WTC11 (cell line): ENCODE results near the gene RANBP9. TPM values are rescaled to one million over a fixed set of nuclear protein-coding genes. Genes with fewer than 3 reads are reported as not detected.

Experiments used
- ATAC-seq: fragments of 200-7000 bp; cut with Tn5 transposase; 2 replicates; pipeline ENCODE4 v1.10.0; 2021; ENCODE audit warnings: mild to moderate bottlenecking, moderate library complexity
- CTCF ChIA-PET: fragments of 300-600 bp; sonication (Branson Sonifier 250); formaldehyde crosslinking; loops from one replicate; lab custom pipeline; 2021; ENCODE audit warnings: antibody characterized with exemption; lab: Charles Lee
- POLR2A ChIA-PET: fragments of 350-600 bp; sonication (Branson Sonifier 250); formaldehyde crosslinking; loops from one replicate; lab custom pipeline; 2021; ENCODE audit warnings: antibody characterized with exemption; lab: Charles Lee
- DNase-seq: peaks from one replicate; pipeline ENCODE4 v3.0.0; 2021; ENCODE audit warnings: low spot score
- H3K27ac Mint-ChIP-seq: 2 replicates; pipeline ENCODE4 v1.8.0; 2021; ENCODE audit warnings: mixed read lengths
- H3K27me3 Mint-ChIP-seq: 2 replicates; pipeline ENCODE4 v1.8.0; 2021; ENCODE audit warnings: low read depth, mild to moderate bottlenecking, moderate library complexity, mixed read lengths
- H3K36me3 Mint-ChIP-seq: 2 replicates; pipeline ENCODE4 v1.8.0; 2021; ENCODE audit warnings: mixed read lengths
- H3K4me1 Mint-ChIP-seq: 2 replicates; pipeline ENCODE4 v1.8.0; 2022; ENCODE audit warnings: mixed read lengths
- H3K4me3 Mint-ChIP-seq: 2 replicates; pipeline ENCODE4 v1.8.0; 2021; ENCODE audit warnings: mild to moderate bottlenecking, moderate library complexity, mixed read lengths
- H3K9me3 Mint-ChIP-seq: 2 replicates; pipeline ENCODE4 v1.8.0; 2021; ENCODE audit warnings: mixed read lengths
- ATF1 ChIP-seq: sonication (generic); formaldehyde crosslinking; IDR thresholded peaks from 2 replicates; pipeline ENCODE4 v1.8.1; 2023; ENCODE audit warnings: mild to moderate bottlenecking, moderate library complexity, missing genetic modification reagents
- ATF2 ChIP-seq: sonication (generic); formaldehyde crosslinking; IDR thresholded peaks from 2 replicates; pipeline ENCODE4 v1.8.1; 2022; ENCODE audit warnings: low read depth, missing genetic modification reagents, borderline replicate concordance
- CBFB ChIP-seq: sonication (generic); formaldehyde crosslinking; IDR thresholded peaks from 2 replicates; pipeline ENCODE4 v1.8.1; 2022; ENCODE audit warnings: mild to moderate bottlenecking, low read depth, missing genetic modification reagents
- ESRRA ChIP-seq: sonication (generic); formaldehyde crosslinking; IDR thresholded peaks from 2 replicates; pipeline ENCODE4 v1.8.1; 2022; ENCODE audit warnings: mild to moderate bottlenecking, missing genetic modification reagents, borderline replicate concordance
- JAZF1 ChIP-seq: fragments of 250-450 bp; sonication (Bioruptor Pico); IDR thresholded peaks from 2 replicates; pipeline ENCODE4 v1.9.0; 2021; ENCODE audit warnings: moderate library complexity, mild to moderate bottlenecking, inconsistent platforms
- MLX ChIP-seq: sonication (generic); formaldehyde crosslinking; IDR thresholded peaks from 2 replicates; pipeline ENCODE4 v1.8.1; 2023; ENCODE audit warnings: mild to moderate bottlenecking, missing genetic modification reagents, moderate library complexity
- NFATC4 ChIP-seq: fragments of 250-450 bp; sonication (Bioruptor Pico); IDR thresholded peaks from 2 replicates; pipeline ENCODE4 v1.9.0; 2021; ENCODE audit warnings: mild to moderate bottlenecking
- NFYB ChIP-seq: sonication (generic); formaldehyde crosslinking; conservative IDR thresholded peaks from 2 replicates; pipeline ENCODE4 v1.8.0; 2022; ENCODE audit warnings: low read depth, missing genetic modification reagents
- RELA ChIP-seq: sonication (generic); formaldehyde crosslinking; IDR thresholded peaks from 2 replicates; pipeline ENCODE4 v1.8.1; 2022; ENCODE audit warnings: missing genetic modification reagents, mild to moderate bottlenecking, borderline replicate concordance
- SMAD3 ChIP-seq: sonication (generic); formaldehyde crosslinking; IDR thresholded peaks from 2 replicates; pipeline ENCODE4 v1.8.0; 2022; ENCODE audit warnings: missing genetic modification reagents, mild to moderate bottlenecking, borderline replicate concordance
- SOX15 ChIP-seq: fragments of 250-450 bp; sonication (Bioruptor Pico); IDR thresholded peaks from 2 replicates; pipeline ENCODE4 v1.9.0; 2021; ENCODE audit warnings: mild to moderate bottlenecking
- SP1 ChIP-seq: sonication (generic); formaldehyde crosslinking; conservative IDR thresholded peaks from 2 replicates; pipeline ENCODE4 v1.8.1; 2022; ENCODE audit warnings: missing genetic modification reagents
- ZBTB21 ChIP-seq: sonication (generic); formaldehyde crosslinking; IDR thresholded peaks from 2 replicates; pipeline ENCODE4 v1.8.1; 2023; ENCODE audit warnings: mild to moderate bottlenecking, missing genetic modification reagents, borderline replicate concordance
- ZNF317 ChIP-seq: sonication (generic); formaldehyde crosslinking; IDR thresholded peaks from 2 replicates; pipeline ENCODE4 v1.8.1; 2023; ENCODE audit warnings: low read depth, mild to moderate bottlenecking, moderate library complexity, missing genetic modification reagents, borderline replicate concordance
- ZNF396 ChIP-seq: fragments of 250-450 bp; sonication (Bioruptor Pico); IDR thresholded peaks from 2 replicates; pipeline ENCODE4 v1.8.0; 2021; ENCODE audit warnings: mild to moderate bottlenecking, moderate library complexity, borderline replicate concordance
- ZNF425 ChIP-seq: fragments of 250-450 bp; sonication (Bioruptor Pico); conservative IDR thresholded peaks from 2 replicates; pipeline ENCODE4 v1.9.0; 2021; ENCODE audit warnings: mild to moderate bottlenecking
- total RNA-seq: library from RNA; stranded (reverse); gene quantifications from 3 replicates; pipeline ENCODE4 v1.2.3, GENCODE V29; 2021
- TF ChIP-seq, protein P1 (sequence below): fragments of 250-450 bp; sonication (Bioruptor Pico); IDR thresholded peaks from 2 replicates; pipeline ENCODE4 v1.9.0; 2021; ENCODE audit warnings: moderate library complexity, mild to moderate bottlenecking, inconsistent platforms, borderline replicate concordance
- TF ChIP-seq, protein P2 (sequence below): sonication (generic); formaldehyde crosslinking; IDR thresholded peaks from 2 replicates; pipeline ENCODE4 v1.8.1; 2022; ENCODE audit warnings: mild to moderate bottlenecking, moderate library complexity, missing genetic modification reagents

RANBP9 gene
- total RNA-seq, 1 experiment from 2014 or later, result 33.4 TPM

DNA sequence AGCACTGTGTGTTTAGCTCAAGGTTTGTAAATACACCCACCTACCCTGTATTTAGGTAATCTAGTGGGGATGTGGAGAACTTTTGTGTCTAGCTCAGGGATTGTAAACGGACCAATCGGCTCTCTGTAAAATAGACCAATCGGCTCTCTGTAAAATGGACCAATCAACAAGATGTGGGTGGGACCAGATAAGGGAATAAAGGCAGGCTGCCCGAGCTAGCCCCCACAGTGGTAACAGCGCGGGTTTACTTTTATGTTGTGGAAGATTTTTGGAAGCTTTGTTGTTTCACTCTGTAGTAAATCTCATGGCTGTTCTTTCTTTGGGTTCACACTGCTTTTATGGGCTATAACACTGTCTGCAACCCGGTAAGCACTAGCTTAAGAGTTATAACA is 32.1 kb upstream of the RANBP9 start:
- H3K27me3 Mint-ChIP-seq, result no peaks in the 10 kb centered on the region; the same call in 1 of the 2 replicates
- peak; percentile 42 for TF ChIP-seq NFYB (CRISPR knock-in tag)
- TF ChIP-seq ESRRA (CRISPR knock-in tag), result no peak
- no peak overlapping the region for H3K4me3 Mint-ChIP-seq
- CTCF ChIA-PET, result interaction anchor here (0.6 kb wide), 1 partner anchor 135 kb away, joined by 3 read pairs; no protein-coding TSS in a partner anchor
- POLR2A ChIA-PET, result no interaction called here
- peaks cover 16% of the 10 kb centered on the region; the same call in 1 of the 2 replicates for H3K9me3 Mint-ChIP-seq
- ATAC-seq, result no peak
- no peak for DNase-seq
- H3K27ac Mint-ChIP-seq, result no peak overlapping the region
- no peaks in the 10 kb centered on the region for H3K4me1 Mint-ChIP-seq
- H3K36me3 Mint-ChIP-seq, result no peaks in the 10 kb centered on the region

DNA sequence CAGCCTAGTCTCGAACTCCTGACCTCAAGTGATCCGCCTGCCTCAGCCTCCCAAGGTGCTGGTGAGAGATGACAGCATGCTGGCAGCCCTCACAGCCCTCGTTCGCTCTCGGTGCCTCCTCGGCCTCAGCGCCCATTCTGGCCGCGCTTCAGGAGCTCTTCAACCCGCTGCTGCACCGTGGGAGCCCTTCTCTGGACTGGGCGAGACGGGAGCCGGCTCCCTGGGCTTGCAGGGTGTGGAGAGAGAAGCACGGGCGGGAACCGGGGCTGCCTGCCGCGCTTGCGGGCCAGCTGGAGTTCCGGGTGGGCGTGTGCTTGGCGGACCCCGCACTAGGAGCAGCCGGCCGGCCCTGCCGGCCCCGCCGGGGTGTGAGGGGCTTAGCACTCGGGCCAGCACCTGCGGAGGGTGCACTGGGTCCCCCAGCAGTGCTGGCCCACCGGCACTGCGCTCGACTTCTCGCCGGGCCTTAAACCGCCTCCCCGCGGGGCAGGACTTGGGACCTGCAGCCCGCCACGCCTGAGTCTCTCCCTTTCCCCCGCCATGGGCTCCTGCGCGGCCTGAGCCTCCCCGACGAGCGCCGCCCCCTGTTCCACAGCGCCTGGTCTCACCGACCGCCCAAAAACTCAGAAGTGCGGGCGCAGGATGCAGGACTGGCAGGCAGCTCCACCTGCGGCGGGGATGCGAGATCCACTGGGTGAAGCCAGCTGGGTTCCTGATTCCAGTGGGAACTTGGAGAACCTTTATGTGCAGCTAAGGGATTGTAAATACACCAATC is 31.5 kb upstream of the RANBP9 start:
- TF ChIP-seq, protein P1, sequence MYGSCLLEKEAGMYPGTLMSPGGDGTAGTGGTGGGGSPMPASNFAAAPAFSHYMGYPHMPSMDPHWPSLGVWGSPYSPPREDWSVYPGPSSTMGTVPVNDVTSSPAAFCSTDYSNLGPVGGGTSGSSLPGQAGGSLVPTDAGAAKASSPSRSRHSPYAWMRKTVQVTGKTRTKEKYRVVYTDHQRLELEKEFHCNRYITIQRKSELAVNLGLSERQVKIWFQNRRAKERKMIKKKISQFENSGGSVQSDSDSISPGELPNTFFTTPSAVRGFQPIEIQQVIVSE (CRISPR knock-in tag), result no peak
- TF ChIP-seq ZBTB21 (CRISPR knock-in tag) (no peak), ATF1 (CRISPR knock-in tag) (no peak), SOX15 (CRISPR knock-in tag) (no peak), SMAD3 (CRISPR knock-in tag) (no peak), SP1 (no peak), CBFB (no peak), ZNF317 (CRISPR knock-in tag) (no peak), ATF2 (no peak), NFATC4 (CRISPR knock-in tag) (no peak), MLX (CRISPR knock-in tag) (no peak), JAZF1 (CRISPR knock-in tag) (no peak), ZNF396 (no peak), RELA (CRISPR knock-in tag) (no peak), ZNF425 (no peak)
- TF ChIP-seq, protein P2, sequence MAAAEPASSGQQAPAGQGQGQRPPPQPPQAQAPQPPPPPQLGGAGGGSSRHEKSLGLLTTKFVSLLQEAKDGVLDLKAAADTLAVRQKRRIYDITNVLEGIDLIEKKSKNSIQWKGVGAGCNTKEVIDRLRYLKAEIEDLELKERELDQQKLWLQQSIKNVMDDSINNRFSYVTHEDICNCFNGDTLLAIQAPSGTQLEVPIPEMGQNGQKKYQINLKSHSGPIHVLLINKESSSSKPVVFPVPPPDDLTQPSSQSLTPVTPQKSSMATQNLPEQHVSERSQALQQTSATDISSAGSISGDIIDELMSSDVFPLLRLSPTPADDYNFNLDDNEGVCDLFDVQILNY, result no peak
- ATAC-seq (no peak), DNase-seq (no peak)
- Mint-ChIP-seq H3K36me3 (no peaks in the 10 kb centered on the region), H3K4me1 (no peaks in the 10 kb centered on the region), H3K4me3 (no peak overlapping the region), H3K9me3 (peaks cover 16% of the 10 kb centered on the region; the same call in 1 of the 2 replicates), H3K27me3 (no peaks in the 10 kb centered on the region; the same call in 1 of the 2 replicates), H3K27ac (no peak overlapping the region)
- CTCF ChIA-PET, result interaction anchor here (0.6 kb wide), 2 partner anchors 134 to 275 kb away, joined by 3 to 5 read pairs; no protein-coding TSS in a partner anchor
- POLR2A ChIA-PET, result no interaction called here
